ENCODE data around the gene PRRT1. TPM values are rescaled to one million over a fixed set of nuclear protein-coding genes. Genes with fewer than 3 reads are reported as not detected.

PRRT1 gene
- total RNA-seq, 1 donor from 2014 or later: 3.1 TPM

- no peaks in the 10 kb centered on the region for H3K9me3 Mint-ChIP-seq
- peaks cover 16% of the 10 kb centered on the region for H3K36me3 Mint-ChIP-seq (ENCODE audit: low read depth)
- H3K4me3 Mint-ChIP-seq: peak overlapping the region; percentile 73
- DNase-seq (ENCODE audit: low read depth, low spot score): no peak
- no peak overlapping the region for H3K27ac Mint-ChIP-seq (ENCODE audit: unreplicated experiment)
- peaks cover 58% of the 10 kb centered on the region for H3K4me1 Mint-ChIP-seq
- no peak for TF ChIP-seq CTCF (conservative IDR thresholded peaks at IDR 0.05)
- peaks cover 5% of the 10 kb centered on the region for H3K27me3 Mint-ChIP-seq (ENCODE audit: low read depth)
Observed at GRCh38 chr6:32173051-32173727, 21.4 kb upstream of the PRRT1 start.

- H3K4me1 Mint-ChIP-seq: peaks cover 48% of the 10 kb centered on the region
- peaks cover 23% of the 10 kb centered on the region for H3K36me3 Mint-ChIP-seq (ENCODE audit: low read depth)
- H3K27me3 Mint-ChIP-seq (ENCODE audit: low read depth): peaks cover 3% of the 10 kb centered on the region
Observed at GRCh38 chr6:32171234-32171633, 19.5 kb upstream of the PRRT1 start.

GRCh38 chr6:32170294-32170693 is 18.6 kb upstream of the PRRT1 start:
- Mint-ChIP-seq H3K27ac (ENCODE audit: unreplicated experiment) (no peak overlapping the region), H3K36me3 (ENCODE audit: low read depth) (peaks cover 27% of the 10 kb centered on the region), H3K4me1 (peaks cover 49% of the 10 kb centered on the region), H3K9me3 (no peaks in the 10 kb centered on the region), H3K4me3 (peak overlapping the region; percentile 61), H3K27me3 (ENCODE audit: low read depth) (peaks cover 3% of the 10 kb centered on the region)
- TF ChIP-seq CTCF (conservative IDR thresholded peaks at IDR 0.05): no peak
- no peak for DNase-seq (ENCODE audit: low read depth, low spot score)

More at GRCh38 chr6:32171234-32171633, 19.5 kb upstream of the PRRT1 start:
- Mint-ChIP-seq H3K9me3 (no peaks in the 10 kb centered on the region), H3K27ac (ENCODE audit: unreplicated experiment) (peak overlapping the region; percentile 51), H3K4me3 (peak overlapping the region; percentile 64)
- no peak for DNase-seq (ENCODE audit: low read depth, low spot score)
- no peak for TF ChIP-seq CTCF (conservative IDR thresholded peaks at IDR 0.05)

GRCh38 chr6:32168807-32169591 is 17.3 kb upstream of the PRRT1 start:
- H3K4me3 Mint-ChIP-seq: peak overlapping the region; percentile 74
- TF ChIP-seq CTCF (conservative IDR thresholded peaks at IDR 0.05): no peak
- peaks cover 47% of the 10 kb centered on the region for H3K4me1 Mint-ChIP-seq
- no peaks in the 10 kb centered on the region for H3K9me3 Mint-ChIP-seq
- no peak for DNase-seq (ENCODE audit: low read depth, low spot score)
- peak overlapping the region; percentile 54 for H3K27ac Mint-ChIP-seq (ENCODE audit: unreplicated experiment)
- peaks cover 30% of the 10 kb centered on the region for H3K36me3 Mint-ChIP-seq (ENCODE audit: low read depth)
- H3K27me3 Mint-ChIP-seq (ENCODE audit: low read depth): peaks cover 3% of the 10 kb centered on the region

GRCh38 chr6:32168350-32168749 is 16.6 kb upstream of the PRRT1 start:
- H3K27ac Mint-ChIP-seq (ENCODE audit: unreplicated experiment): peak overlapping the region; percentile 54
- H3K27me3 Mint-ChIP-seq (ENCODE audit: low read depth): peaks cover 3% of the 10 kb centered on the region
- H3K36me3 Mint-ChIP-seq (ENCODE audit: low read depth): peaks cover 30% of the 10 kb centered on the region
- H3K9me3 Mint-ChIP-seq: no peaks in the 10 kb centered on the region
- peaks cover 49% of the 10 kb centered on the region for H3K4me1 Mint-ChIP-seq
- no peak for TF ChIP-seq CTCF (conservative IDR thresholded peaks at IDR 0.05)
- H3K4me3 Mint-ChIP-seq: peak overlapping the region; percentile 74
- no peak for DNase-seq (ENCODE audit: low read depth, low spot score)

Data from neural crest cell (in vitro differentiated cells).